Measurements from ENCODE around the gene HVCN1.

DNA sequence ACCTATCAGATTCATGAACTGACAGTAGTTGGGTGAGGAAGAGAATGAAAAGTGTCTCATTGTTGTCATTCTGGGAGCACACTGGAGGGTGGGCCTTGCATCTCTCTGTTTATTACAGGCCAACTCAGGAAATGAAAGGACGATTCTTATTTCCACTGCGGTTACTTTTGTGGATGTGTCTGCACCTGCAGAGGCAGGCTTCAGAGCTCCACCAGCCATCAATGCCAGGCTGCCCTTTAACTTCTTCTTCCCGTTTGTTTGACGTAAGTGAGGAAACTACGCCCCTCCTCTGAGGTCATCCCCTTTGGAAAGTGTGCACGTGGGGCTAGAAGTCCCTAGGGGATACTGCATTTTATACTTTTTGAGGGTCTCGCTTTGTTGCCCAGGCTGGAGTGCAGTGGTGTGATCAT, 41.3 kb downstream of the HVCN1 start:
- TF ChIP-seq CTCF (IDR thresholded peaks at IDR 0.05 in 8 of 11, conservative IDR thresholded peaks at IDR 0.05 in 3 of 11) (no peak), POLR2A (IDR thresholded peaks at IDR 0.05) (no peak), POLR2AphosphoS5 (IDR thresholded peaks at IDR 0.05) (peak in 2 of 3 donors; percentile 44 to 87)
